Stimulated activated CD4-positive, alpha-beta T cell treated with anti-CD3 and anti-CD28 coated beads, Interleukin-15, amount 100 ng/mL, for 24 hours (primary cell): Measurements from ENCODE around the gene METTL8.
"Not testable (repeated sequence)": the region's sequence is repeated elsewhere in the genome, so short reads cannot be mapped to it uniquely, and the experiment has no call there.

ENCODE experiments used
- DNase-seq: peaks from one replicate; pipeline ENCODE4 v3.0.0-alpha.2; 2020

METTL8 gene

GRCh38 chr2:171394164-171394740 lies 39.5 kb downstream of the METTL8 start:
- no peak for DNase-seq

GRCh38 chr2:171393487-171393886 lies 40.3 kb downstream of the METTL8 start:
- no peak for DNase-seq

- no peak for DNase-seq
Measured at GRCh38 chr2:171391532-171391931, 42.3 kb downstream of the METTL8 start.

GRCh38 chr2:171390941-171391516 lies 42.8 kb downstream of the METTL8 start:
- DNase-seq = peak; percentile 10

- DNase-seq = no peak
Measured at GRCh38 chr2:171389780-171390179, 44.0 kb downstream of the METTL8 start.

GRCh38 chr2:171389325-171389724 lies 44.5 kb downstream of the METTL8 start:
- DNase-seq = no peak

GRCh38 chr2:171387052-171387451 lies 46.7 kb downstream of the METTL8 start:
- no peak for DNase-seq

GRCh38 chr2:171386627-171387026 lies 47.2 kb downstream of the METTL8 start:
- DNase-seq = no peak

GRCh38 chr2:171383134-171383533 lies 50.7 kb downstream of the METTL8 start:
- no peak for DNase-seq

- not testable (repeated sequence) for DNase-seq
Measured at GRCh38 chr2:171382175-171382574, 51.6 kb downstream of the METTL8 start.

GRCh38 chr2:171377852-171378251 lies 55.9 kb downstream of the METTL8 start:
- not testable (repeated sequence) for DNase-seq

- no peak for DNase-seq
Measured at GRCh38 chr2:171367692-171368091, 66.1 kb downstream of the METTL8 start.

- DNase-seq = no peak
Measured at GRCh38 chr2:171365778-171366177, 68.0 kb downstream of the METTL8 start.

- DNase-seq = no peak
Measured at GRCh38 chr2:171365232-171365631, 68.6 kb downstream of the METTL8 start.

GRCh38 chr2:171362396-171362795 lies 71.4 kb downstream of the METTL8 start:
- DNase-seq = no peak

GRCh38 chr2:171360905-171361304 lies 72.9 kb downstream of the METTL8 start:
- no peak for DNase-seq

GRCh38 chr2:171353746-171354145 lies 80.0 kb downstream of the METTL8 start:
- DNase-seq = not testable (repeated sequence)

GRCh38 chr2:171348056-171348455 lies 85.7 kb downstream of the METTL8 start:
- no peak for DNase-seq

- peak; percentile 34 for DNase-seq
Measured at GRCh38 chr2:171347591-171348032, 86.2 kb downstream of the METTL8 start.

- DNase-seq = no peak
Measured at GRCh38 chr2:171346723-171347557, 86.8 kb downstream of the METTL8 start.

- no peak for DNase-seq
Measured at GRCh38 chr2:171345971-171346722, 87.6 kb downstream of the METTL8 start.

GRCh38 chr2:171344182-171344581 lies 89.6 kb downstream of the METTL8 start:
- DNase-seq = no peak

- no peak for DNase-seq
Measured at GRCh38 chr2:171342067-171342413, 91.8 kb downstream of the METTL8 start.
